ENCODE measurements around the gene USP33. TPM values are rescaled to one million over a fixed set of nuclear protein-coding genes. Genes with fewer than 3 reads are reported as not detected.

USP33 gene
- total and polyA plus RNA-seq, 2 of the 13 experiments (the other 11 are each of a cell fraction or from before 2014, with no cell fraction given) = 32.0 to 49.1 TPM

- TF ChIP-seq MIER2 (CRISPR knock-in tag; IDR thresholded peaks at IDR 0.05) (no peak), ZNF576 (CRISPR knock-in tag; IDR thresholded peaks at IDR 0.05) (no peak), EED (CRISPR knock-in tag; IDR thresholded peaks at IDR 0.05) (no peak), ZC3H4 (CRISPR knock-in tag; IDR thresholded peaks at IDR 0.05; ENCODE audit: borderline replicate concordance) (no peak), CCAR2 (optimal IDR thresholded peaks at IDR 0.05; ENCODE audit: low read depth, low read length) (no peak), SRF (IDR thresholded peaks at IDR 0.05; ENCODE audit: low read depth, low read length) (no peak), ZNF558 (CRISPR knock-in tag; IDR thresholded peaks at IDR 0.05; ENCODE audit: borderline replicate concordance) (no peak; the same call in 1 of the 2 replicates), ZNF572 (CRISPR knock-in tag; IDR thresholded peaks at IDR 0.05) (no peak), ZNF687 (CRISPR knock-in tag; IDR thresholded peaks at IDR 0.05) (peak; percentile 92), ZNF432 (CRISPR knock-in tag; IDR thresholded peaks at IDR 0.05; ENCODE audit: borderline replicate concordance) (no peak), RXRA (CRISPR knock-in tag; IDR thresholded peaks at IDR 0.05) (no peak), ZFP36L1 (CRISPR knock-in tag; IDR thresholded peaks at IDR 0.05) (no peak), DPF2 (CRISPR knock-in tag; IDR thresholded peaks at IDR 0.05; ENCODE audit: borderline replicate concordance, low read depth) (no peak), ZNF75D (CRISPR knock-in tag; IDR thresholded peaks at IDR 0.05; ENCODE audit: borderline replicate concordance) (no peak), ZNF550 (CRISPR knock-in tag; IDR thresholded peaks at IDR 0.05; ENCODE audit: borderline replicate concordance) (no peak), ZNF878 (CRISPR knock-in tag; IDR thresholded peaks at IDR 0.05) (no peak; the same call in 1 of the 2 replicates), ZNF18 (CRISPR knock-in tag; IDR thresholded peaks at IDR 0.05; ENCODE audit: insufficient replicate concordance) (peak; percentile 80), IKZF4 (CRISPR knock-in tag; IDR thresholded peaks at IDR 0.05; ENCODE audit: borderline replicate concordance, low read depth, not compliant biosample characterization) (peak; percentile 1), PRMT3 (CRISPR knock-in tag; IDR thresholded peaks at IDR 0.05; ENCODE audit: borderline replicate concordance, low read depth) (0 out of 2 replicates have a peak, but pooled peaks have one; percentile 39), CHD2 (IDR thresholded peaks at IDR 0.05; ENCODE audit: low read depth, low read length) (no peak), CAMTA2 (CRISPR knock-in tag; IDR thresholded peaks at IDR 0.05; ENCODE audit: borderline replicate concordance) (peak; percentile 36; the same call in 1 of the 2 replicates), PCBP2 (optimal IDR thresholded peaks at IDR 0.05; ENCODE audit: low read depth, low read length, poor library complexity, severe bottlenecking) (no peak), ZKSCAN5 (CRISPR knock-in tag; IDR thresholded peaks at IDR 0.05) (no peak)
Observed at GRCh38 chr1:77683160-77684148, 76.2 kb downstream of the USP33 start (continued).
